Measurements from ENCODE around the gene NKD1. TPM values are rescaled to one million over a fixed set of nuclear protein-coding genes. Genes with fewer than 3 reads are reported as not detected.

NKD1 gene
- total RNA-seq, 1 experiment from 2014 or later = 11.4 TPM

DNA sequence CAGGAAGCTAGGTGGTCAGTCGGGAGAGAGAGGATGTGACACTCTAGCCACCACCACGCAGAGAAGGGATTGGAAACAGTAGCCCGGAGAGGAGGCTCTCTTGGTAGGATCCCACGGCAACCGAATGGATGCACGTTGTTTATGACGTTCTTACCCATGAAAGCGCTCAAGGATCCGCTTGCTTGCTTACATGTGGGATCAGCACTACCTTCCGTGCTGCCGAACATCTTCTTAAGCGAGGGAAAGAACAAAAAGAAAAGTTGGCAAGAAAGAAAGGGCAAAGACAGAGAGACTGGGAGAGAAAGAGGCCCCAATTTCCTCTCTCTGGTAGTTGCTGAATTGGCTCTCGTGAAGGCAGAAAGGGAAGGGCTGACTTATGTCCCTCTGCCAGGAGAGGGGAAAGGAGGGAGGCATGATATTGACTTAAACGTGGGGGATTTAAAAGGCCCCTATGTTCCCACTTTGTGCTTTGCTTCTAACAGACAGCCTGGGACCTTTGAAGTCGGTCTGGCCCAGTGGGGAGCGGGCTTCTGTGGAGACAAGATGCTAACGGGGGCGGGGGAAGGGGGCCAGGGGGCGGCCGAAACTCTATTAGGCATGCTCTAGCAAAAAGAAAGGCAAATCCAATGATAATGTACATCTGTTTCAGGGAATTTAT, 97.5 kb downstream of the NKD1 start:
- no TSS peak for BruUV-seq (replicated peaks)
- no peak for TF ChIP-seq POLR2AphosphoS5 (IDR thresholded peaks at IDR 0.05; ENCODE audit: low read depth, low read length)
- TF ChIP-seq EZH2 (IDR thresholded peaks at IDR 0.05) = no peak
- no peak for TF ChIP-seq EGR1 (IDR thresholded peaks at IDR 0.05; ENCODE audit: low read depth)
- TF ChIP-seq, protein P1, sequence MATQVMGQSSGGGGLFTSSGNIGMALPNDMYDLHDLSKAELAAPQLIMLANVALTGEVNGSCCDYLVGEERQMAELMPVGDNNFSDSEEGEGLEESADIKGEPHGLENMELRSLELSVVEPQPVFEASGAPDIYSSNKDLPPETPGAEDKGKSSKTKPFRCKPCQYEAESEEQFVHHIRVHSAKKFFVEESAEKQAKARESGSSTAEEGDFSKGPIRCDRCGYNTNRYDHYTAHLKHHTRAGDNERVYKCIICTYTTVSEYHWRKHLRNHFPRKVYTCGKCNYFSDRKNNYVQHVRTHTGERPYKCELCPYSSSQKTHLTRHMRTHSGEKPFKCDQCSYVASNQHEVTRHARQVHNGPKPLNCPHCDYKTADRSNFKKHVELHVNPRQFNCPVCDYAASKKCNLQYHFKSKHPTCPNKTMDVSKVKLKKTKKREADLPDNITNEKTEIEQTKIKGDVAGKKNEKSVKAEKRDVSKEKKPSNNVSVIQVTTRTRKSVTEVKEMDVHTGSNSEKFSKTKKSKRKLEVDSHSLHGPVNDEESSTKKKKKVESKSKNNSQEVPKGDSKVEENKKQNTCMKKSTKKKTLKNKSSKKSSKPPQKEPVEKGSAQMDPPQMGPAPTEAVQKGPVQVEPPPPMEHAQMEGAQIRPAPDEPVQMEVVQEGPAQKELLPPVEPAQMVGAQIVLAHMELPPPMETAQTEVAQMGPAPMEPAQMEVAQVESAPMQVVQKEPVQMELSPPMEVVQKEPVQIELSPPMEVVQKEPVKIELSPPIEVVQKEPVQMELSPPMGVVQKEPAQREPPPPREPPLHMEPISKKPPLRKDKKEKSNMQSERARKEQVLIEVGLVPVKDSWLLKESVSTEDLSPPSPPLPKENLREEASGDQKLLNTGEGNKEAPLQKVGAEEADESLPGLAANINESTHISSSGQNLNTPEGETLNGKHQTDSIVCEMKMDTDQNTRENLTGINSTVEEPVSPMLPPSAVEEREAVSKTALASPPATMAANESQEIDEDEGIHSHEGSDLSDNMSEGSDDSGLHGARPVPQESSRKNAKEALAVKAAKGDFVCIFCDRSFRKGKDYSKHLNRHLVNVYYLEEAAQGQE (IDR thresholded peaks at IDR 0.05; ENCODE audit: low read depth) = no peak
- TF ChIP-seq YY1 (IDR thresholded peaks at IDR 0.05; ENCODE audit: extremely low read depth, insufficient replicate concordance, low read depth, low read length) = no peak
- no peak for TF ChIP-seq RAD21 (IDR thresholded peaks at IDR 0.05; ENCODE audit: low read depth)
- TF ChIP-seq ZFX (IDR thresholded peaks at IDR 0.05) = no peak
- no peak for TF ChIP-seq SP1 (IDR thresholded peaks at IDR 0.05; ENCODE audit: low read depth)
- TF ChIP-seq, protein P2, sequence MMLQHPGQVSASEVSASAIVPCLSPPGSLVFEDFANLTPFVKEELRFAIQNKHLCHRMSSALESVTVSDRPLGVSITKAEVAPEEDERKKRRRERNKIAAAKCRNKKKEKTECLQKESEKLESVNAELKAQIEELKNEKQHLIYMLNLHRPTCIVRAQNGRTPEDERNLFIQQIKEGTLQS (IDR thresholded peaks at IDR 0.05) = no peak
- TF ChIP-seq CBX3 (IDR thresholded peaks at IDR 0.05; ENCODE audit: low read depth) = no peak
- no peak for TF ChIP-seq SRF (IDR thresholded peaks at IDR 0.05; ENCODE audit: low read depth)
- ATAC-seq = no peak
- H3K27ac ChIP-seq (ENCODE audit: low read depth, low read length) = no peak overlapping the region
- H3K9me3 ChIP-seq (ENCODE audit: control insufficient read depth in 1 of 2, insufficient read depth in 1 of 2, low read depth in 1 of 2, low read length in 2 of 2) = no peaks in the 10 kb centered on the region
- H3K79me2 ChIP-seq (ENCODE audit: insufficient read depth, low read length) = no peaks in the 10 kb centered on the region
- no peak for DNase-seq (ENCODE audit: low read depth, low spot score)
- H4K20me1 ChIP-seq (ENCODE audit: insufficient read depth) = no peaks in the 10 kb centered on the region
- no peaks in the 10 kb centered on the region for H3K4me1 ChIP-seq (ENCODE audit: control insufficient read depth in 1 of 2, insufficient read depth in 2 of 2, low read length in 2 of 2)
- ChIA-PET RAD21 (ENCODE audit: low non-redundant PET in 1 of 2, low total read pairs in 2 of 2, uncharacterized antibody in 2 of 2, unreplicated experiment in 2 of 2) (no interaction called here), POLR2A (no interaction called here), CTCF (interaction anchor here (0.8 kb wide), 1 partner anchor 52 kb away, joined by 3 read pairs; no protein-coding TSS in a partner anchor)
- H3K4me2 ChIP-seq (ENCODE audit: low read length) = no peak overlapping the region
- H3K27me3 ChIP-seq (ENCODE audit: insufficient read depth, low read length) = no peaks in the 10 kb centered on the region
- H2AFZ ChIP-seq (ENCODE audit: low read depth, low read length, poor library complexity, severe bottlenecking) = no peak overlapping the region
- intact Hi-C loops (cut with micrococcal nuclease) = no loop called here
- H3K4me3 ChIP-seq (replicated peaks in 1 of 2; ENCODE audit: low read depth in 1 of 2, low read length in 2 of 2) = no peak overlapping the region
- H3K9me2 ChIP-seq (ENCODE audit: insufficient read depth) = no peaks in the 10 kb centered on the region
- no peak overlapping the region for H3K9ac ChIP-seq (ENCODE audit: low read length)
- H3K36me3 ChIP-seq (ENCODE audit: control insufficient read depth in 1 of 2, insufficient read depth in 2 of 2, low read length in 2 of 2) = no peaks in the 10 kb centered on the region
